Measurements from ENCODE around the gene PHEX.

The PHEX gene

DNA sequence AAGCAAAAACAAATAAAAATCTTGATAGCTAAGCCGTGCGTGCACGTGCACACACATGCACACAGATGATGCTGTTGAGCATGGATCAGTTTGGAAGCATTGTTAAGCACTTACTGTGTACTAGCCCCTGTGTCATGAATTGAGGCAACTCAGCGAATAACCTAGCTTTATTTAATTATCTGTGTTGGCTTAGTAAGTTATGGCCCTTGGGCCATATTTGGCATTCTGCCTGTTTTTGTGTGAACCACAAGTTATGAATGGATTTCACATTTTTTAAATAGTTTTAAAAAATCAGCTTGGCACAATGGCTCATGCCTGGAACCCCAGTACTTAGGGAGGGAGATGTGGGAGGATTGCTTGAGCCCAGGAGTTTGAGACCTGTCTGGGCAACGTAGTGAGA, 126.9 kb downstream of the PHEX start:
- DNase-seq, result no peak

GRCh38 chrX:22163326-22163725, 131.2 kb downstream of the PHEX start:
- DNase-seq, result peak; percentile 23

GRCh38 chrX:22164770-22165388, 132.8 kb downstream of the PHEX start:
- DNase-seq, result no peak

DNA sequence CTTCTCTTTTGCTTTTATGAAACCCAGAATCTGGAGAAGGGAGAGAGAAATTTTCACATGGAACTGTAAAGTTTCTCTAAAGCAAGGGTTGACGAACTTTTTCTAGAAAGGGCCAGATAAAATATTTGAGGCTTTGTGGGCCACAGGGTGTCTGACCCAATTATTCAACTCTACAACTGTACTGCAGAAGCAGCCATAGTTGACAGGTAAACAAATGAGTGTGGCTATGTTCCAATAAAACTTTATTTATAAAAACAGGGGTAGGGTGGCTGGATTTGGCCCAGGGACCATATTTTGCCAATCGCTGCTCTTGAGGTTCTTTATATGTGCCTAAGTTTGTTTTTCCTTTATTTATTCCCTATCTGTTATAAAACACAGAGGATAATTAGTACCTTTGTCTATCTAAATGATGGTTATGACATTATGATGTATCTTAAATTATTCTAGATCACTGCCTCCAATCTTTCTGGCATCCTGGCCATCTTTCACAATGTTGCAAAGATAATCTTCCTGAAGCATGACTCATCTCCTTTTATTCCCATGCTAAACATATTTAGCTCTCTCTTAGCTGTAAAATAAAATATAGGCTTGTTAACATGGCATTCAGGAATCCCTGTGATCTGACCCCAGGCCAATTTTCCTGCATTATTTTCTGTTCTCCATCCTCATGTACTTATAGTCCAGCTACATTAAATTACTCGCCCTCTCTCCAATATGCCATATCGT, 133.8 kb downstream of the PHEX start:
- DNase-seq, result no peak

GRCh38 chrX:22171287-22172060, 139.3 kb downstream of the PHEX start:
- no peak for DNase-seq

- DNase-seq, result no peak
Observed at GRCh38 chrX:22173966-22174365, 141.8 kb downstream of the PHEX start.

GRCh38 chrX:22177950-22178515, 145.9 kb downstream of the PHEX start:
- DNase-seq, result no peak

DNA sequence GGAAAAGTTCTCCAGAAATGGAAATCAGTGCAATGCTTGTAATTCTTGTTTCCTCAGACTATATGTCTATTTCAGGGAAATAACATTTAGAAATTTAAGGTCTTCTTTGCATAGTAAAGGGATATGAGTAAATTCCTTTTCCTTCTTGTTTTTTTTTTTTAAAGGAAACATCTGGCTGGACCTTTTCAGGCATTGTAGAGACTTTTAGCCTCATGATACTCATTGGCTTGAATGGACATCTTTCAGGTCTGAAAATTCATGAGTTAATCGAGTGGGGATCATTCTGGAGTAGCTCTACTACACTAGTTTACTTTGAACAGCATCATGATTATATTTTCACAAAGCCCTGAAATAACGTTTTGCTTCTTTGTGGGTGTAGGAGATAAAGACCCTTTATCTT, 152.0 kb downstream of the PHEX start:
- no peak for DNase-seq

DNA sequence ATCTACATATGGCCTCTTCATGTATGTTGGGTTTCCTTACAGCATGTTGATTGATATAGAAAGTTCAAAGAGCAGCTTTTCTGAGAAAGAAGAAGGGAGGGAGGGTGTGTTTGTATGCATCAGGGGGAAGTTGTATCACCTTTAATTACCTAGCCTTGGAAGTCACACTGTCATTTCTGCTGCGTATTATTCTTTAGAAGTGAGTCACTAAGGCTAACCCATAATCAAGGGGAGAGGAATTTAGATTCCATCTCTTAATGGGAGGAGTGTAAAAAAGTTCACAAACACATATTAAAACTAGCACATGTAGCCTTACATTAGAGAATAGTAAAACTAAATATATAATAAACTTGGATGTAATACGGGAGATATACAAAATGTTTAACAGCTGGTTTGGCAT, 154.0 kb downstream of the PHEX start:
- no peak for DNase-seq

GRCh38 chrX:22192419-22193060, 160.4 kb downstream of the PHEX start:
- DNase-seq, result peak; percentile 26

DNA sequence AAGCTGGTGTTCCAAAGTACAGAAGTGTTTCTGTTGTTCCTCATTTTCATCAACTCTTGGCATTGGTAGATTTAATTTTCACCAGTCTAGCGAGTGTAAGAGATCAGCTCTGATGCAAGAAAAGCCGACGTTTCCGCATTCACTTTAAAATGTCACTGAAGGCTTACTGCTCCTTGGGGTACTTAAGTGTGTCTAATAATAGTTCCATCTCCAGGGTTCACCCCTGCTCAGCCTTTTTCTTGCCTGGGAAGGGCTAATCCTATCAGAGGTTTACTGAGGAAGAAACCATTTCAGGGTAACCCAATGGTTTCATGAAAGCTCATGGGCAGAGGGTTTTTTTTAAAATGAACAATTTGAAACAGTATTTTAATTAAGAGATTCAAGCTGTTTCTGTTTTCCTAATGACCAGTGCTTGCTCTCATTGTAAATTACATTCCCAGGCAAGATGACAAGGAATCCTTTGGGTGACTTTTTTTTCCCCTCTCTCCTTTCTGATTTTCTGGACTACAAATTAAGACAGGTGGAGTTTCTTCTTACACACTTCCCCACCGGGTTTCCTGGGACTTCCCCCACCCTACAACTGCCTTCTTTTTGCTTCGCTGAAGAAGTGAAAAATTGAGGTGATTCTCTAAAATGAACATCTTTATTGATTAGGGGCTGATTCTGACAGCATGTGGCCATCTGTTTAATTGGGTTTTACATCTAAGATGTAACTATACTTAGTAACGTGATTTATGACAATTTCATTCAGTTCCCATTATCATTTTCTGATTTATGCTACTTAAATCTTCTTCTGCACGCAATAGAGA, 161.9 kb downstream of the PHEX start:
- no peak for DNase-seq

DNA sequence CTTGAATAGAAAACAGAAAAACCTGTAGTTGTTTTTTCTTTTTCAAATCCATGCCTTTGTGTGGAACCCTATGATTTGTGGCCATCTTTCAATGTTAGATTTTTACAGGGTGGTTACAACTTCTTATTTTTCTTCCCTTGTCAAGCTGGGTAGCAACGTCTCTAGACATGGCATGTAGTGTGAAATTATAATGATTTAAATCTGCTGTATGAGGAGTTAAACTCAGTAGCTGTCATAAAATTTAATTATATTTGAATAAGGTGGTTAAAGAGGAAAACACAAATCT, 162.5 kb downstream of the PHEX start:
- no peak for DNase-seq

DNA sequence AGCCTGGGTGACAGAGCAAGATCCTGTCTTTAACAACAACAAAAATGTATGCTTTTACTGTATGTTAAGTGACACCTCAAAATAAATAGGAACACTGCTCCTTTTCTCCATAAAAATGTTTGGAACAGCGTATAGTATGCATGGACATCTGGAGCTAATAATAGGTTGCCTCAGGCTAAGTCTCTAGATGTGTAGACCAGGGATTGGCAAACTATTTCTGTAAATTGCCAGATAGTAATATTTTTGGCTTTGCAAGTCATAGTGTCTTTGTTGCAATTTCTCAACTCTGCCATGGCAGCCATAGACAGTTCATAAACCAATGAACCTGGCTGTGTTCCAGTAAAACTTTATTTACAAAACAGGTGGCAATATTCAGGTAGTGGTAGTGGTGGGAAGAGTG, 164.0 kb downstream of the PHEX start:
- no peak for DNase-seq

GRCh38 chrX:22202251-22202650, 170.1 kb downstream of the PHEX start:
- DNase-seq, result no peak

DNA sequence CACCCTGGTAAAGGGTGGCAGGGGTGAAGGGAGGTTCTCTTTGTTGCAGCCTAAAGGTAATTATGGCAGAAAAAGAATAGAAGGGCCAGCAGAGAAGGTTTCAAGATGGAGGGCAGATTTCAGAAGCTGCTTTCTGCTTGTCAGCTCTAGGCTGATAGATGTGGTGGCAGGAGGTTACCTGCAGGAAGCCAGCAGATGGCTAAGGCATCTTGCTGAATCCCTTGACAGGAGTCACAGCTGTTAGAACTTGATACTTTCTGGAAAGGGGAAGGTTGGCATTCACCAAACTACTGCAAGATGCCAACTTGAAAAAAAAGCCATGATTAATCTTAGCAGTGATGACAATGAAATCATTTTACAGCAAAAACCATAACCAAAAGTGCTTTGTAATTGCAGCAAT, 171.1 kb downstream of the PHEX start:
- DNase-seq, result no peak

- DNase-seq, result no peak
Observed at GRCh38 chrX:22206781-22207180, 174.7 kb downstream of the PHEX start.

DNA sequence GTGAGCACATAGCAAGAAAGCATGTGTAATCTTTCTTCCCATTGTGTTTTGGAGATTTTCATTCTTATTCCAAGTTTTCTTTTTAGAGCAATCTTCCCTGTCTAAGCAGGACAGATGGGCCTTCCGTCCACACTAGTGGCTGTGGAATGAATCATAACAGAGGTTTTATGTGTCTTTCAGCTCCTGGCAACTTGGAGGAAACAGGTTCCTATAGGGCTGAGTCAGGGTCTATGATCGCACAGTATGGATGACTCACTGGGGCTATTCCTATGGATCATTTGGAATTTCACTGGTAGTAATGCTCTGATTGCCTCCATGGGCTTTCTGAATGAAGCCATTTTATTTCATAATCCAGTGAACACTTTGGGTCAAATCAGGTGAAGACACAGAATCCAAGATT, 188.8 kb downstream of the PHEX start:
- no peak for DNase-seq

- DNase-seq, result no peak
Observed at GRCh38 chrX:22234380-22234779, 202.3 kb downstream of the PHEX start.

DNA sequence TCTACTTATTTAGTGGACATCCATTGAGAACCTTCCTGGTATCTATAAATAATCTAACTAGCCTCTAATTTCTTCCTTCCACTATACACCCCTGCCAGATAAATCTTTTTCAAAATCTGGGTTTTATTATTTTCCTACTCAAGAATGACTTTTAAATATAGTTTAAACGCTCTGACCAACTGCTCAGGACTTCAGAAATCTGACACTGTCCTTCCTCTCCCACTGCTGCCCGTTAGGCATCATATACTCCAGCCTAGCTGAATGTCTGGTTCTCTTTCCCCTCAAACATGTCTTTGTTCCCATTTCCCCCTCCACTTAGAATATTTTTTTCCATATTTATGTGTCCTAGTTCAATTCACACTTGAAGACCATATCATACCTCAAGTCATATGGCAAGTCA, 205.4 kb downstream of the PHEX start:
- no peak for DNase-seq

- DNase-seq, result no peak
Observed at GRCh38 chrX:22246620-22247019, 214.5 kb downstream of the PHEX start.

GRCh38 chrX:22247169-22247568, 215.0 kb downstream of the PHEX start:
- no peak for DNase-seq

DNA sequence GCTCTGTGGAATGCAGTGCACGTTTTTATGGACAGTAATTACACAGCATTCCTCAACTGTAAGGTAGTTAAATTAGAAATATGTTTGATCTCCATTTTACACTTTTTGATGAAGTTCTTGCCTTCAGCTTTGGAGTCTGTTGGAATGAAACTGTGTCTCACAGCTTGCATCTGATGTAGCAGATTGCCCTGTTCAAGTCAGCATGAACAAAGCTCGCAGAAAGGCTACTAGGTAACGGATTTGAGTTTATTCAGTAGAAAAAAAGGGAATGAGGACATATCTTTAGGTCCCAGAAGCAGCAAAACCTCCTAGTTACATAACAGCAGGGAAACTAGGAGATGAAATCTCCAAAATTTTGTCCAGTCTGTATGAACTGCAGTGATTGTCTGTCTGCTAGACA, 216.3 kb downstream of the PHEX start:
- DNase-seq, result no peak

DNA sequence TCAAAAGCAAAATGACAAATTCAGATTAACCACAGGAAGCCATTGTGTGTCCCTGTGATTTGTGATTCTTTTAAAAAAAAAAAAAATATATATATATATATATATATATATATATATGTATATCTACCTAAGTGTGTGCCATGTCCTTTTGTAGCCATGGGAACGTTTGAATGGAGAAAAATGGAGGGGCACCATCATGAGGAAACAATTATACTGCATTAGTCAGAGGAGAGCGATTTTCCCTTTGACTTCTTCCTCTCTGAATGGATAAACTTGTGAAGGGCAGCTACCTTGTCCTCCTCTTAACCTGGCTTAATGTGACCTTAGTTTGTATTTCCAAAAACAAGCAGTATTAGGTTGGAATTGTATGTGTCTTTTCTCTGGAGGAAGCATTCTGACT, 217.2 kb downstream of the PHEX start:
- peak; percentile 35 for DNase-seq

All from NCI-H748 treated with DMSO at 0.1 percent for 48 hours (cell line).